GM12878 (cell line): Measurements from ENCODE around the gene CAMTA1. TPM values are rescaled to one million over a fixed set of nuclear protein-coding genes. Genes with fewer than 3 reads are reported as not detected.
A peak's percentile ranks its signal among the peaks of the same experiment; 100 is the strongest.

ENCODE experiments used
- ATAC-seq: fragments of 200-7000 bp; cut with Tn5 transposase; 3 replicates; pipeline ENCODE4 v1.9.1; 2020; ENCODE audit warnings: mild to moderate bottlenecking, moderate library complexity
- BruUV-seq: library from RNA; stranded (reverse); fragments of 400-500 nt; replicated peaks from 2 replicates; lab custom pipeline; 2021; lab: Mats Ljungman, UMichigan
- CTCF ChIA-PET: fragments of 300-600 bp; sonication (Branson Sonifier 250); formaldehyde crosslinking; extraction: SDS; loops from one replicate; lab custom pipeline; 2021; ENCODE audit warnings: inconsistent platforms; lab: Yijun Ruan, JAX
- POLR2A ChIA-PET: fragments of 350-600 bp; formaldehyde crosslinking; extraction: SDS; loops from one replicate; lab custom pipeline; 2021; ENCODE audit warnings: inconsistent platforms; lab: Charles Lee
- RAD21 ChIA-PET: fragments of 300-600 bp; sonication (Branson Sonifier 250); formaldehyde crosslinking; loops from one replicate; lab custom pipeline; 2023; ENCODE audit warnings: antibody characterized with exemption; ENCODE audit not compliant: unreplicated experiment; lab: Charles Lee
- SMC1A ChIA-PET: fragments of 300-600 bp; sonication (Branson Sonifier 250); formaldehyde crosslinking; loops from one replicate; lab custom pipeline; 2023; ENCODE audit not compliant: unreplicated experiment, uncharacterized antibody; lab: Charles Lee
- DNase-seq: peaks from one replicate; pipeline ENCODE4 v3.0.0-alpha.2; 2011; ENCODE audit warnings: low read depth, low spot score
- FAIRE-seq: peaks from 3 replicates; lab custom pipeline; 2011; peaks lifted over from hg19 to GRCh38; lab: Jason Lieb, UNC
- H2AFZ ChIP-seq: 2 replicates; pipeline ENCODE4 v1.6.0; 2011; ENCODE audit warnings: low read depth, low read length, control low read depth; ENCODE audit not compliant: control insufficient read depth
- H3K27ac ChIP-seq: 2 replicates; pipeline ENCODE4 v1.5.1; 2011; ENCODE audit warnings: control low read depth; ENCODE audit not compliant: control insufficient read depth, insufficient read depth
- H3K27me3 ChIP-seq, 2 experiments: replicated peaks in 1 of 2; 2 replicates each; pipeline versions ENCODE4 v1.6.0 to v1.6.1; 2011; ENCODE audit warnings: low read length in 1 of 2; ENCODE audit not compliant: control insufficient read depth in 2 of 2, insufficient read depth in 2 of 2
- H3K36me3 ChIP-seq, 2 experiments: 2 replicates each; pipeline ENCODE4 v1.5.1; 2011; ENCODE audit warnings: low read length in 1 of 2; ENCODE audit not compliant: control insufficient read depth in 2 of 2, insufficient read depth in 2 of 2
- H3K4me1 ChIP-seq: 2 replicates; pipeline ENCODE4 v1.6.1; 2011; ENCODE audit warnings: mild to moderate bottlenecking, low read length, moderate library complexity, mixed read lengths; ENCODE audit not compliant: control insufficient read depth, insufficient read depth
- H3K4me2 ChIP-seq: 2 replicates; pipeline ENCODE4 v1.6.0; 2011; ENCODE audit warnings: control low read depth; ENCODE audit not compliant: control insufficient read depth, insufficient read depth
- H3K4me3 ChIP-seq: fragments of 200-600 bp; sonication (generic); 2 replicates; pipeline ENCODE4 v1.5.1; 2016
- H3K79me2 ChIP-seq: 2 replicates; pipeline ENCODE4 v1.6.0; 2011; ENCODE audit warnings: low read length; ENCODE audit not compliant: control insufficient read depth, insufficient read depth
- H3K9ac ChIP-seq: 2 replicates; pipeline ENCODE4 v1.8.0; 2011; ENCODE audit warnings: low read length, control low read depth, mixed read lengths; ENCODE audit not compliant: control insufficient read depth, insufficient read depth
- H3K9me3 ChIP-seq: replicated peaks from 3 replicates; pipeline ENCODE4 v1.5.1; 2011; ENCODE audit warnings: mild to moderate bottlenecking, low read length; ENCODE audit not compliant: control insufficient read depth, insufficient read depth
- H4K20me1 ChIP-seq: 2 replicates; pipeline ENCODE4 v1.6.0; 2011; ENCODE audit not compliant: control insufficient read depth, insufficient read depth
- EGR1 ChIP-seq, 2 experiments: IDR thresholded peaks; 1 replicate in 1 of 2; 2 replicates in 1 of 2; pipeline ENCODE4 v1.6.1; 2011 to 2012; ENCODE audit warnings: low read depth in 2 of 2, low read length in 2 of 2, borderline replicate concordance in 1 of 2, mild to moderate bottlenecking in 1 of 2, moderate library complexity in 1 of 2
- KAT2A ChIP-seq: conservative IDR thresholded peaks from 2 replicates; pipeline ENCODE4 v1.6.1; 2011; ENCODE audit warnings: low read depth, low read length; ENCODE audit not compliant: control insufficient read depth
- MTA2 ChIP-seq: fragments of 450-650 bp; IDR thresholded peaks from 2 replicates; pipeline ENCODE4 v1.6.1; 2016; ENCODE audit warnings: low read depth, mild to moderate bottlenecking, moderate library complexity
- PAX5 ChIP-seq: IDR thresholded peaks from 2 replicates; pipeline ENCODE4 v1.6.1; 2011; ENCODE audit warnings: low read depth, low read length, borderline replicate concordance
- SIX5 ChIP-seq: IDR thresholded peaks from 2 replicates; pipeline ENCODE4 v1.6.1; 2011; ENCODE audit warnings: mild to moderate bottlenecking, low read depth, low read length, moderate library complexity; ENCODE audit not compliant: severe bottlenecking
- SMAD1 ChIP-seq: fragments of 450-650 bp; IDR thresholded peaks from 2 replicates; pipeline ENCODE4 v1.6.1; 2018; ENCODE audit warnings: mild to moderate bottlenecking, low read depth; ENCODE audit not compliant: partially characterized antibody
- ZNF207 ChIP-seq: fragments of 450-650 bp; IDR thresholded peaks from 2 replicates; pipeline ENCODE4 v1.6.1; 2014; ENCODE audit warnings: antibody characterized with exemption, mild to moderate bottlenecking, borderline replicate concordance
- ZNF274 ChIP-seq: IDR thresholded peaks from one replicate; pipeline ENCODE4 v1.8.0; 2011; ENCODE audit not compliant: insufficient read length, insufficient read depth
- WGBS: methylation state at CpG from one replicate; pipeline ENCODE4 v1.1.6; 2016; ENCODE audit warnings: low lambda C conversion rate; ENCODE audit not compliant: insufficient replicate concordance, insufficient coverage; ENCODE audit errors: missing lambda C conversion rate; 5-methylcytosine and 5-hydroxymethylcytosine counted together
- in situ Hi-C: fragments of 300-500 bp; cut with MboI; formaldehyde crosslinking; loops from 9 replicates; pipeline ENCODE4 v1.14.3; 2018; ENCODE audit warnings: mixed read lengths
- intact Hi-C: fragments of 100-400 bp; cut with micrococcal nuclease; formaldehyde crosslinking; loops from one replicate; pipeline ENCODE4 v1.14.2; 2022; ENCODE audit not compliant: unreplicated experiment
- polyA plus RNA-seq, 11 experiments: library from polyadenylated mRNA; depleted of rRNA in 4 of 11; unstranded in 6 of 11; stranded (reverse) in 5 of 11; fragments of >200 nt; fragmentation: Nextera tagmentation in 4 of 11; fragmentation: Illumina TruSeq in 1 of 11; extraction: Ambion mirVana in 4 of 11; extraction: Trizol in 1 of 11; gene quantifications; 1 replicate in 1 of 11; 2 replicates in 10 of 11; pipeline versions ENCODE4 v1.2.1 to v1.2.3, GENCODE V29; 2011 to 2016; ENCODE audit warnings: inconsistent platforms in 2 of 11, missing spikeins in 2 of 11, low read depth in 1 of 11
- total RNA-seq, 4 experiments: library from RNA; depleted of rRNA in 3 of 4; stranded (reverse); fragments of >200 nt in 3 of 4; fragmentation: Illumina TruSeq in 1 of 4; extraction: Trizol in 1 of 4; gene quantifications; 2 replicates each; pipeline versions ENCODE4 v1.2.1 to v1.2.3, GENCODE V29; 2013 to 2021
- TF ChIP-seq, protein P1 (sequence below): fragments of 450-650 bp; IDR thresholded peaks from 2 replicates; pipeline ENCODE4 v1.6.1; 2016; ENCODE audit warnings: mild to moderate bottlenecking, moderate library complexity, borderline replicate concordance
- TF ChIP-seq, protein P2 (sequence below): IDR thresholded peaks from 2 replicates; pipeline ENCODE4 v1.6.1; 2011; ENCODE audit warnings: mild to moderate bottlenecking, low read depth, low read length, moderate library complexity; ENCODE audit not compliant: insufficient replicate concordance
- TF ChIP-seq, protein P3 (sequence below): fragments of 450-650 bp; IDR thresholded peaks from 2 replicates; pipeline ENCODE4 v1.6.1; 2017; ENCODE audit warnings: low read depth, mild to moderate bottlenecking, moderate library complexity
- TF ChIP-seq, protein P4 (sequence below): fragments of 450-650 bp; formaldehyde crosslinking; IDR thresholded peaks from 2 replicates; pipeline ENCODE4 v1.5.0; 2022; ENCODE audit warnings: mild to moderate bottlenecking, missing genetic modification characterization

The CAMTA1 gene
- total and polyA plus RNA-seq, 10 of the 15 experiments (the other 5 are each of a cell fraction or from before 2014, with no cell fraction given), result 37.7 to 148 (median 76.4) TPM

DNA sequence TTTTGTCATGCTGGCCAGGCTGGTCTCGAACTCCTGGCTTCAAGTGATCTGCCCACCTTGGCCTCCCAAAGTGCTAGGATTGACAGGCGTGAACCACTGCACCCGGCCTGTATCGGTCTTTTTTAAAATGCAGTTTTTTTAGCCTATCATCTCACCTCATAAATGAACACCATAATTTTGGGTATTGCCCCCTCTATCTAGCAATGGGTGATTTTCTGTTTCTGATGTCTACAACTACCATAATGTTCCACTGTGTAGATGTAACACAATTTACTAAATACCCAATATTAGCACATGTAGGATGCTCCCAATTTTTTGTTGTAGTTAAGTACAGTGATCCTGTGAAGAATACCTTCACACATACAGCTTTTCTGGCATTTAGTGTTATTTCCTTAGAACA is 2.0 kb upstream of the CAMTA1 start:
- Histone ChIP-seq H3K4me1 (peaks cover 13% of the 10 kb centered on the region), H3K9ac (peak overlapping the region; percentile 86), H3K4me3 (peak overlapping the region; percentile 88; the same call in 1 of the 2 replicates), H3K27ac (peak overlapping the region; percentile 90; the same call in 1 of the 2 replicates), H2AFZ (no peak overlapping the region), H4K20me1 (no peaks in the 10 kb centered on the region), H3K36me3 (no peaks in the 10 kb centered on the region), H3K9me3 (no peaks in the 10 kb centered on the region; the same call in 2 of the 3 replicates), H3K79me2 (peaks cover 34% of the 10 kb centered on the region), H3K27me3 (no peaks in the 10 kb centered on the region), H3K4me2 (peak overlapping the region; percentile 80)
- CTCF ChIA-PET, result interaction anchor here (2.9 kb wide), 1 partner anchor 107 kb away, joined by 13 read pairs; no protein-coding TSS in a partner anchor
- POLR2A ChIA-PET, result no interaction called here
- intact Hi-C loops, result loop anchor here (10.0 kb wide), 1 partner anchor 168 kb away; the partner anchor contains the start of gene PHF13
- FAIRE-seq (no peak), DNase-seq (no peak), ATAC-seq (no peak)
- SMC1A ChIA-PET, result no interaction called here
- no TSS peak for BruUV-seq
- in situ Hi-C loops, result no loop called here
- RAD21 ChIA-PET, result interaction anchor here (0.6 kb wide), 1 partner anchor 247 kb away, joined by 5 read pairs; no protein-coding TSS in a partner anchor
- WGBS, result 99% methylated on average over 4 of the region's 4 CpGs
- TF ChIP-seq SIX5, result no peak
- TF ChIP-seq, protein P1, sequence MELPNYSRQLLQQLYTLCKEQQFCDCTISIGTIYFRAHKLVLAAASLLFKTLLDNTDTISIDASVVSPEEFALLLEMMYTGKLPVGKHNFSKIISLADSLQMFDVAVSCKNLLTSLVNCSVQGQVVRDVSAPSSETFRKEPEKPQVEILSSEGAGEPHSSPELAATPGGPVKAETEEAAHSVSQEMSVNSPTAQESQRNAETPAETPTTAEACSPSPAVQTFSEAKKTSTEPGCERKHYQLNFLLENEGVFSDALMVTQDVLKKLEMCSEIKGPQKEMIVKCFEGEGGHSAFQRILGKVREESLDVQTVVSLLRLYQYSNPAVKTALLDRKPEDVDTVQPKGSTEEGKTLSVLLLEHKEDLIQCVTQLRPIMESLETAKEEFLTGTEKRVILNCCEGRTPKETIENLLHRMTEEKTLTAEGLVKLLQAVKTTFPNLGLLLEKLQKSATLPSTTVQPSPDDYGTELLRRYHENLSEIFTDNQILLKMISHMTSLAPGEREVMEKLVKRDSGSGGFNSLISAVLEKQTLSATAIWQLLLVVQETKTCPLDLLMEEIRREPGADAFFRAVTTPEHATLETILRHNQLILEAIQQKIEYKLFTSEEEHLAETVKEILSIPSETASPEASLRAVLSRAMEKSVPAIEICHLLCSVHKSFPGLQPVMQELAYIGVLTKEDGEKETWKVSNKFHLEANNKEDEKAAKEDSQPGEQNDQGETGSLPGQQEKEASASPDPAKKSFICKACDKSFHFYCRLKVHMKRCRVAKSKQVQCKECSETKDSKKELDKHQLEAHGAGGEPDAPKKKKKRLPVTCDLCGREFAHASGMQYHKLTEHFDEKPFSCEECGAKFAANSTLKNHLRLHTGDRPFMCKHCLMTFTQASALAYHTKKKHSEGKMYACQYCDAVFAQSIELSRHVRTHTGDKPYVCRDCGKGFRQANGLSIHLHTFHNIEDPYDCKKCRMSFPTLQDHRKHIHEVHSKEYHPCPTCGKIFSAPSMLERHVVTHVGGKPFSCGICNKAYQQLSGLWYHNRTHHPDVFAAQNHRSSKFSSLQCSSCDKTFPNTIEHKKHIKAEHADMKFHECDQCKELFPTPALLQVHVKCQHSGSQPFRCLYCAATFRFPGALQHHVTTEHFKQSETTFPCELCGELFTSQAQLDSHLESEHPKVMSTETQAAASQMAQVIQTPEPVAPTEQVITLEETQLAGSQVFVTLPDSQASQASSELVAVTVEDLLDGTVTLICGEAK, result no peak
- TF ChIP-seq, protein P2, sequence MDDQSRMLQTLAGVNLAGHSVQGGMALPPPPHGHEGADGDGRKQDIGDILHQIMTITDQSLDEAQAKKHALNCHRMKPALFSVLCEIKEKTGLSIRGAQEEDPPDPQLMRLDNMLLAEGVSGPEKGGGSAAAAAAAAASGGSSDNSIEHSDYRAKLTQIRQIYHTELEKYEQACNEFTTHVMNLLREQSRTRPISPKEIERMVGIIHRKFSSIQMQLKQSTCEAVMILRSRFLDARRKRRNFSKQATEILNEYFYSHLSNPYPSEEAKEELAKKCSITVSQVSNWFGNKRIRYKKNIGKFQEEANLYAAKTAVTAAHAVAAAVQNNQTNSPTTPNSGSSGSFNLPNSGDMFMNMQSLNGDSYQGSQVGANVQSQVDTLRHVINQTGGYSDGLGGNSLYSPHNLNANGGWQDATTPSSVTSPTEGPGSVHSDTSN, result no peak
- no peak for TF ChIP-seq PAX5
- TF ChIP-seq, protein P3, sequence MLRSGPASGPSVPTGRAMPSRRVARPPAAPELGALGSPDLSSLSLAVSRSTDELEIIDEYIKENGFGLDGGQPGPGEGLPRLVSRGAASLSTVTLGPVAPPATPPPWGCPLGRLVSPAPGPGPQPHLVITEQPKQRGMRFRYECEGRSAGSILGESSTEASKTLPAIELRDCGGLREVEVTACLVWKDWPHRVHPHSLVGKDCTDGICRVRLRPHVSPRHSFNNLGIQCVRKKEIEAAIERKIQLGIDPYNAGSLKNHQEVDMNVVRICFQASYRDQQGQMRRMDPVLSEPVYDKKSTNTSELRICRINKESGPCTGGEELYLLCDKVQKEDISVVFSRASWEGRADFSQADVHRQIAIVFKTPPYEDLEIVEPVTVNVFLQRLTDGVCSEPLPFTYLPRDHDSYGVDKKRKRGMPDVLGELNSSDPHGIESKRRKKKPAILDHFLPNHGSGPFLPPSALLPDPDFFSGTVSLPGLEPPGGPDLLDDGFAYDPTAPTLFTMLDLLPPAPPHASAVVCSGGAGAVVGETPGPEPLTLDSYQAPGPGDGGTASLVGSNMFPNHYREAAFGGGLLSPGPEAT, result no peak
- TF ChIP-seq SMAD1, result no peak
- TF ChIP-seq MTA2, result no peak
- TF ChIP-seq ZNF207, result no peak
- no peak for TF ChIP-seq ZNF274
- no peak for TF ChIP-seq EGR1 (IDR thresholded peaks at IDR 0.05; ENCODE audit: borderline replicate concordance in 1 of 2, low read depth in 2 of 2, low read length in 2 of 2)
- TF ChIP-seq, protein P4, sequence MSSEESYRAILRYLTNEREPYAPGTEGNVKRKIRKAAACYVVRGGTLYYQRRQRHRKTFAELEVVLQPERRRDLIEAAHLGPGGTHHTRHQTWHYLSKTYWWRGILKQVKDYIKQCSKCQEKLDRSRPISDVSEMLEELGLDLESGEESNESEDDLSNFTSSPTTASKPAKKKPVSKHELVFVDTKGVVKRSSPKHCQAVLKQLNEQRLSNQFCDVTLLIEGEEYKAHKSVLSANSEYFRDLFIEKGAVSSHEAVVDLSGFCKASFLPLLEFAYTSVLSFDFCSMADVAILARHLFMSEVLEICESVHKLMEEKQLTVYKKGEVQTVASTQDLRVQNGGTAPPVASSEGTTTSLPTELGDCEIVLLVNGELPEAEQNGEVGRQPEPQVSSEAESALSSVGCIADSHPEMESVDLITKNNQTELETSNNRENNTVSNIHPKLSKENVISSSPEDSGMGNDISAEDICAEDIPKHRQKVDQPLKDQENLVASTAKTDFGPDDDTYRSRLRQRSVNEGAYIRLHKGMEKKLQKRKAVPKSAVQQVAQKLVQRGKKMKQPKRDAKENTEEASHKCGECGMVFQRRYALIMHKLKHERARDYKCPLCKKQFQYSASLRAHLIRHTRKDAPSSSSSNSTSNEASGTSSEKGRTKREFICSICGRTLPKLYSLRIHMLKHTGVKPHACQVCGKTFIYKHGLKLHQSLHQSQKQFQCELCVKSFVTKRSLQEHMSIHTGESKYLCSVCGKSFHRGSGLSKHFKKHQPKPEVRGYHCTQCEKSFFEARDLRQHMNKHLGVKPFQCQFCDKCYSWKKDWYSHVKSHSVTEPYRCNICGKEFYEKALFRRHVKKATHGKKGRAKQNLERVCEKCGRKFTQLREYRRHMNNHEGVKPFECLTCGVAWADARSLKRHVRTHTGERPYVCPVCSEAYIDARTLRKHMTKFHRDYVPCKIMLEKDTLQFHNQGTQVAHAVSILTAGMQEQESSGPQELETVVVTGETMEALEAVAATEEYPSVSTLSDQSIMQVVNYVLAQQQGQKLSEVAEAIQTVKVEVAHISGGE (CRISPR knock-in tag), result no peak
- TF ChIP-seq KAT2A, result no peak
